Calu3 (cell line): ENCODE measurements around the gene MCUB. TPM values are rescaled to one million over a fixed set of nuclear protein-coding genes. Genes with fewer than 3 reads are reported as not detected.

Experiments
- BruUV-seq: library from RNA; stranded (reverse); fragments of 400-500 nt; replicated peaks from 2 replicates; lab custom pipeline; 2021; lab: Mats Ljungman, UMichigan
- CTCF ChIA-PET: fragments of 300-600 bp; sonication (Branson Sonifier 250); formaldehyde crosslinking; loops from one replicate; lab custom pipeline; 2022; ENCODE audit warnings: antibody characterized with exemption; lab: Charles Lee
- DNase-seq: peaks from one replicate; pipeline ENCODE4 v3.0.0; 2022
- H3K27ac Mint-ChIP-seq: one replicate; pipeline ENCODE4 v1.8.0; 2022; ENCODE audit warnings: mixed read lengths; ENCODE audit not compliant: unreplicated experiment
- H3K27me3 Mint-ChIP-seq: one replicate; pipeline ENCODE4 v1.8.0; 2022; ENCODE audit warnings: mixed read lengths; ENCODE audit not compliant: unreplicated experiment
- H3K36me3 Mint-ChIP-seq: one replicate; pipeline ENCODE4 v1.8.0; 2022; ENCODE audit warnings: mild to moderate bottlenecking, moderate library complexity, mixed read lengths; ENCODE audit not compliant: insufficient read depth, unreplicated experiment
- H3K4me1 Mint-ChIP-seq: one replicate; pipeline ENCODE4 v1.8.0; 2022; ENCODE audit warnings: mild to moderate bottlenecking, low read depth, mixed read lengths; ENCODE audit not compliant: unreplicated experiment
- H3K4me3 Mint-ChIP-seq: one replicate; pipeline ENCODE4 v1.8.0; 2022; ENCODE audit warnings: mild to moderate bottlenecking, low read depth, moderate library complexity, mixed read lengths; ENCODE audit not compliant: unreplicated experiment
- H3K9me3 Mint-ChIP-seq: one replicate; pipeline ENCODE4 v1.8.0; 2022; ENCODE audit warnings: low read depth, mixed read lengths; ENCODE audit not compliant: unreplicated experiment
- intact Hi-C: fragments of 100-400 bp; cut with micrococcal nuclease; formaldehyde crosslinking; loops from one replicate; pipeline ENCODE4 v1.10.0; 2022; ENCODE audit not compliant: unreplicated experiment
- total RNA-seq: library from RNA; stranded (reverse); gene quantifications from 2 replicates; pipeline ENCODE4 v1.2.3, GENCODE V29; 2022
- TF ChIP-seq, protein P1 (sequence below): fragments of 200-600 bp; IDR thresholded peaks from one replicate; pipeline ENCODE4 v1.8.0; 2022; ENCODE audit warnings: antibody characterized with exemption; ENCODE audit not compliant: unreplicated experiment

Gene MCUB
- total RNA-seq, 1 experiment from 2014 or later = 11.8 TPM

DNA sequence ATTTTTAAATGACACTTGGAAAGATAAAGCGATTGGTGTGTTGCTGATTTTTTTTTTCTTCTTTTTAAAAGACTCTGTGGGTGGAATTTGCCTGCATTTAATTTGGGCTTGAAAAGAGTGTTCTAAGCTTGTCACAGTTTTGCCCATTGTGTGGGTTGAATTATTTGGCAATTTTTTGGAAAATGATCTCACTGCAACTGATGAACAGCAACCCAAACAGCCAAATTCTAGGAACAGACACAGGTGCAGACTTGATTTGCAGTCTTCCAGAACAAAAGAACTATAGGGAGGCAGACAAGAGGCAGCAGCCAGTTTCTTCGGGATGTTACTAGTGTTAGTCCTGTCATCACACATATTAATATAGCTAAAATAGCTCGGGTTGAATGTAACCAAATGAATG lies 102.7 kb downstream of the MCUB start:
- no TSS peak for BruUV-seq

DNA sequence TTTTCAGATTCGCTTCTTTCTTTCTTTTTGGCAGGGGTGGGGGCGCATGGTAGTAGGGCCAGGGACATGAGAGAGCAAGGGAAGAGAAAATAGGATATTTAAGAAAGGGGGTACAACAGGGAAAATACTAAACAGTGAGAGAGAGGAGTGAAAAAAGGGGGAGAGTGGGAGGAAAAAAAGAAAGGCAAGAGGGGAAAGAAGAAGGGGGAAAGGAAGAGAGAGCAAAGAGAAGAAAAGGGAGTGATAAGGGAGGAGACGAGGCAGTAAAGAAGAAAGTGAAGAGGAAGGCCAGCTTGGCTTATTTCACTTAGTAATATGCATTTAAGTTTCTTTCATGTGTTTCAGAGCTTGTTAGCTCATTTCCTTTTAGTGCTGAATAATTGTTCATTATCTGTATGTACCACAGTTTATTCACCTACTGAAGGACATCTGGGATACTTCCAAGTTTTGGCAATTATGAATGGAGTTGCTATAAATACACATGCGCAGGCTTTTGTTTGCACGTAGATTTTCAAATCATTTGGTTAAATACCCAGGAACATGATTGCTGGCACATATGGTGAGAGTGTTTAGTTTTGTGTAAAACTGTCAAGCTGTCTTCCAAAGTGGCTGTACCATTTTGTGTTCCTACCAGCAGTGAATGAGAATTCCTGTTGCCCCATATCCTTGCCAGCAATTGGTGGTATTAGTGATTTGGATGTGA lies 105.9 kb downstream of the MCUB start:
- intact Hi-C loops = loop anchor here (10.0 kb wide), 1 partner anchor 241 kb away; no protein-coding TSS in a partner anchor
- DNase-seq = no peak
- no peaks in the 10 kb centered on the region for H3K27me3 Mint-ChIP-seq
- TF ChIP-seq, protein P1, sequence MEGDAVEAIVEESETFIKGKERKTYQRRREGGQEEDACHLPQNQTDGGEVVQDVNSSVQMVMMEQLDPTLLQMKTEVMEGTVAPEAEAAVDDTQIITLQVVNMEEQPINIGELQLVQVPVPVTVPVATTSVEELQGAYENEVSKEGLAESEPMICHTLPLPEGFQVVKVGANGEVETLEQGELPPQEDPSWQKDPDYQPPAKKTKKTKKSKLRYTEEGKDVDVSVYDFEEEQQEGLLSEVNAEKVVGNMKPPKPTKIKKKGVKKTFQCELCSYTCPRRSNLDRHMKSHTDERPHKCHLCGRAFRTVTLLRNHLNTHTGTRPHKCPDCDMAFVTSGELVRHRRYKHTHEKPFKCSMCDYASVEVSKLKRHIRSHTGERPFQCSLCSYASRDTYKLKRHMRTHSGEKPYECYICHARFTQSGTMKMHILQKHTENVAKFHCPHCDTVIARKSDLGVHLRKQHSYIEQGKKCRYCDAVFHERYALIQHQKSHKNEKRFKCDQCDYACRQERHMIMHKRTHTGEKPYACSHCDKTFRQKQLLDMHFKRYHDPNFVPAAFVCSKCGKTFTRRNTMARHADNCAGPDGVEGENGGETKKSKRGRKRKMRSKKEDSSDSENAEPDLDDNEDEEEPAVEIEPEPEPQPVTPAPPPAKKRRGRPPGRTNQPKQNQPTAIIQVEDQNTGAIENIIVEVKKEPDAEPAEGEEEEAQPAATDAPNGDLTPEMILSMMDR = no peak
- H3K4me1 Mint-ChIP-seq = no peaks in the 10 kb centered on the region
- no peak overlapping the region for H3K4me3 Mint-ChIP-seq
- H3K36me3 Mint-ChIP-seq = no peaks in the 10 kb centered on the region
- BruUV-seq = no TSS peak
- no peak overlapping the region for H3K27ac Mint-ChIP-seq
- no peaks in the 10 kb centered on the region for H3K9me3 Mint-ChIP-seq
- CTCF ChIA-PET = interaction anchor here (0.6 kb wide), 1 partner anchor 1543 kb away, joined by 4 read pairs; no protein-coding TSS in a partner anchor

More for the DNA sequence above, 102.7 kb downstream of the MCUB start:
- Mint-ChIP-seq H3K27me3 (no peaks in the 10 kb centered on the region), H3K36me3 (no peaks in the 10 kb centered on the region), H3K4me1 (no peaks in the 10 kb centered on the region), H3K9me3 (no peaks in the 10 kb centered on the region), H3K4me3 (no peak overlapping the region), H3K27ac (no peak overlapping the region)
- TF ChIP-seq, protein P1 = no peak
- DNase-seq = no peak
- CTCF ChIA-PET = no interaction called here
- intact Hi-C loops = loop anchor here (10.0 kb wide), 1 partner anchor 238 kb away; no protein-coding TSS in a partner anchor

DNA sequence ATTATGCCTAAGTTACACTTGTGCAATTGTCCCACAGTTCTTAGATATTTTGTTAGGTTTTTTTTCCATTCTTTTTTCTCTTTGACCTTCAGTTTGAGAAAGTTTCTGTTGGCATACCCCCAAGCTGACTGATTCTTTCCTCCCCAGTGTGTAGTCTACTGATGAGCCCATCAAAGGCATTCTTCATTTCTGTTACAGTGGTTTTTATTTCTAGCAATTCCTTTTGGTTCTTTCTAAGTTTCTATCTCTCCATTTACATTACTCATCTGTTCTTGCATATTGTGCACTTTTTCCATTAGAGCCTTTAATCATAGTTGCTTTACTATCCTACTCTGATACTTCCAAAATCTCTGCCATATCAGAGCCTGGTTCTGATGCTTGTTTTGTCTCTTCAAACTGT lies 111.3 kb downstream of the MCUB start:
- no TSS peak for BruUV-seq
- H3K9me3 Mint-ChIP-seq = peaks cover 4% of the 10 kb centered on the region
- intact Hi-C loops = no loop called here

DNA sequence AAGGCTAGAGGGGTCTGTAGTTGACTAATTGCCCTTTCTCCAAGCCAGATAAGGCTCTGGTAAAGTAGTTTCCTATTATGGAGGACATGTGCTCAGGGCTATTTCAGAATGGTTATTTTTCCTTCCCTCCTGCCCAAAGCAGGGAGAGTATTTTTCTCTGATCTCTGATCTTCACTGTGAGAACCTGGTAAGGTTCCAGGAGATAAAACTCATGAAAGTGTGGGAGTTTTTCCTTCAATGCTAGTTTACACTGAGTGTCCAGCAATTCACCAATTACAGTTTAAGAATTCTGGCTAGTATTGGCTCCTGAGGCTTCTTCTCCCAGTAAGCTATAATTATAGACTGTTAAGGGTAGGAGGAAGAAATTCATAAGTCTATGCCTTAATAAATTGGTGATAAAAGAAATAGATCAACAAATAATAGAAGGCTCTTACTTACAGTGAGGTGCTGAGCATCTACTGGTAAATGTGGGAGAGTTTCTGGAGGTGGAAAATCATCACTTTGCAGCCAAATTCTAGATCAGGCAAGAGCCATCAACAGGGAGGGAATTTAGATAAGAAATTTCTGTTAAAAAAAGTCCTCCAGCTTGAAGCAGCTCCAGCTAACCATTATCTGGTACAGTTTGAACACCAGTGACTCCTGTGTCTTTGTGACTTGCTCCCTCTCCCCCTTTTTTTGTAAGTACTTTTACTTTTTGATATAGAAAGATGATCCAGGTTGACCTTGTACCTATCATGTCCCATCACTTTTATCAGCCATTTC lies 112.3 kb downstream of the MCUB start:
- intact Hi-C loops = no loop called here
- H3K9me3 Mint-ChIP-seq = peaks cover 4% of the 10 kb centered on the region
- DNase-seq = no peak
- CTCF ChIA-PET = no interaction called here
- BruUV-seq = no TSS peak
- H3K27me3 Mint-ChIP-seq = no peaks in the 10 kb centered on the region
- H3K36me3 Mint-ChIP-seq = no peaks in the 10 kb centered on the region
- H3K27ac Mint-ChIP-seq = no peak overlapping the region
- TF ChIP-seq, protein P1 = no peak
- H3K4me3 Mint-ChIP-seq = no peak overlapping the region
- H3K4me1 Mint-ChIP-seq = no peaks in the 10 kb centered on the region

More for the DNA sequence above, 111.3 kb downstream of the MCUB start:
- DNase-seq = no peak
- Mint-ChIP-seq H3K4me1 (no peaks in the 10 kb centered on the region), H3K4me3 (no peak overlapping the region), H3K27ac (no peak overlapping the region), H3K27me3 (no peaks in the 10 kb centered on the region), H3K36me3 (no peaks in the 10 kb centered on the region)
- CTCF ChIA-PET = no interaction called here
- TF ChIP-seq, protein P1 = no peak
